SK-N-SH treated with all-trans-retinoic acid at 6 μM for 48 hours (cell line): ENCODE results near the gene ELL3.

Source experiments
- ATAC-seq: fragments of 200-7000 bp; cut with Tn5 transposase; 3 replicates; pipeline ENCODE4 v1.9.1; 2020; ENCODE audit warnings: mild to moderate bottlenecking, moderate library complexity
- BACH2 ChIP-seq: fragments of 250-450 bp; sonication (Bioruptor Pico); IDR thresholded peaks from 2 replicates; pipeline ENCODE4 v1.9.0; 2021; ENCODE audit warnings: mild to moderate bottlenecking, borderline replicate concordance
- CREB5 ChIP-seq: fragments of 250-450 bp; sonication (Bioruptor Pico); IDR thresholded peaks from 2 replicates; pipeline ENCODE4 v1.5.1; 2020; ENCODE audit warnings: low read depth, mild to moderate bottlenecking, moderate library complexity
- CSDC2 ChIP-seq: fragments of 250-450 bp; sonication (Bioruptor Pico); IDR thresholded peaks from 2 replicates; pipeline ENCODE4 v1.5.0; 2020; ENCODE audit warnings: mild to moderate bottlenecking, moderate library complexity
- CSRNP3 ChIP-seq: fragments of 250-450 bp; sonication (Bioruptor Pico); IDR thresholded peaks from 2 replicates; pipeline ENCODE4 v1.5.1; 2021; ENCODE audit warnings: mild to moderate bottlenecking, moderate library complexity
- ESRRG ChIP-seq: fragments of 250-450 bp; sonication (Bioruptor Pico); IDR thresholded peaks from 2 replicates; pipeline ENCODE4 v1.6.1; 2021; ENCODE audit warnings: mild to moderate bottlenecking
- GLIS3 ChIP-seq: fragments of 250-450 bp; sonication (Bioruptor Pico); IDR thresholded peaks from 2 replicates; pipeline ENCODE4 v1.5.0; 2020; ENCODE audit warnings: mild to moderate bottlenecking, moderate library complexity
- ISL1 ChIP-seq: fragments of 250-450 bp; sonication (Bioruptor Pico); IDR thresholded peaks from 2 replicates; pipeline ENCODE4 v2.1.2; 2022; ENCODE audit warnings: mild to moderate bottlenecking, moderate library complexity
- OSR1 ChIP-seq: fragments of 250-450 bp; sonication (Bioruptor Pico); IDR thresholded peaks from 2 replicates; pipeline ENCODE4 v1.8.0; 2022; ENCODE audit warnings: moderate library complexity, mild to moderate bottlenecking, inconsistent platforms
- PATZ1 ChIP-seq: fragments of 250-450 bp; sonication (Bioruptor Pico); IDR thresholded peaks from 2 replicates; pipeline ENCODE4 v1.8.0; 2020; ENCODE audit warnings: mild to moderate bottlenecking, moderate library complexity, borderline replicate concordance
- POU6F1 ChIP-seq: fragments of 250-450 bp; sonication (Bioruptor Pico); IDR thresholded peaks from 2 replicates; pipeline ENCODE4 v1.8.0; 2021; ENCODE audit warnings: low read depth, mild to moderate bottlenecking, moderate library complexity, borderline replicate concordance
- PPARA ChIP-seq: fragments of 250-450 bp; sonication (Bioruptor Pico); IDR thresholded peaks from 2 replicates; pipeline ENCODE4 v1.5.0; 2020; ENCODE audit warnings: mild to moderate bottlenecking, borderline replicate concordance
- RARB ChIP-seq: fragments of 250-450 bp; sonication (Bioruptor Pico); IDR thresholded peaks from 2 replicates; pipeline ENCODE4 v1.8.0; 2021; ENCODE audit warnings: mild to moderate bottlenecking, moderate library complexity
- SNAI2 ChIP-seq: fragments of 250-450 bp; sonication (Bioruptor Pico); IDR thresholded peaks from 2 replicates; pipeline ENCODE4 v1.5.0; 2020; ENCODE audit warnings: mild to moderate bottlenecking, moderate library complexity
- TCF4 ChIP-seq: fragments of 250-450 bp; sonication (Bioruptor Pico); IDR thresholded peaks from 2 replicates; pipeline ENCODE4 v1.8.0; 2021; ENCODE audit warnings: mild to moderate bottlenecking, moderate library complexity, borderline replicate concordance
- TOX ChIP-seq: fragments of 250-450 bp; sonication (Bioruptor Pico); IDR thresholded peaks from 2 replicates; pipeline ENCODE4 v1.8.0; 2021; ENCODE audit warnings: mild to moderate bottlenecking, moderate library complexity, borderline replicate concordance
- TSHZ2 ChIP-seq: fragments of 250-450 bp; sonication (Bioruptor Pico); IDR thresholded peaks from 2 replicates; pipeline ENCODE4 v1.5.0; 2020; ENCODE audit warnings: mild to moderate bottlenecking, moderate library complexity
- ZC3H10 ChIP-seq: fragments of 250-450 bp; sonication (Bioruptor Pico); IDR thresholded peaks from 2 replicates; pipeline ENCODE4 v1.5.1; 2021; ENCODE audit warnings: mild to moderate bottlenecking, moderate library complexity
- ZFP3 ChIP-seq: fragments of 250-450 bp; sonication (Bioruptor Pico); IDR thresholded peaks from 2 replicates; pipeline ENCODE4 v1.5.0; 2020; ENCODE audit warnings: mild to moderate bottlenecking, moderate library complexity
- ZFP30 ChIP-seq: fragments of 450-650 bp; formaldehyde crosslinking; IDR thresholded peaks from 2 replicates; pipeline ENCODE4 v1.5.0; 2022; ENCODE audit warnings: mild to moderate bottlenecking, moderate library complexity
- ZNF565 ChIP-seq: fragments of 450-650 bp; formaldehyde crosslinking; conservative IDR thresholded peaks from 2 replicates; pipeline ENCODE4 v1.5.0; 2020; ENCODE audit warnings: low read depth, mild to moderate bottlenecking, moderate library complexity
- ZNF70 ChIP-seq: fragments of 450-650 bp; formaldehyde crosslinking; IDR thresholded peaks from 2 replicates; pipeline ENCODE4 v1.5.0; 2020; ENCODE audit warnings: mild to moderate bottlenecking, moderate library complexity
- ZNF8 ChIP-seq: fragments of 450-650 bp; formaldehyde crosslinking; IDR thresholded peaks from 2 replicates; pipeline ENCODE4 v1.5.0; 2020; ENCODE audit warnings: mild to moderate bottlenecking, moderate library complexity

The ELL3 gene

GRCh38 chr15:43800286-43801141, 23.7 kb upstream of the ELL3 start, which contains the start of gene HYPK:
TSS of gene HYPK (plus strand) at chr15:43800599. CDS start at chr15:43800623, 24 bp downstream.
- TF ChIP-seq TOX (no peak), CREB5 (CRISPR knock-in tag) (no peak), ZFP3 (no peak), TCF4 (CRISPR knock-in tag) (no peak), TSHZ2 (CRISPR knock-in tag) (0 out of 2 replicates have a peak, but pooled peaks have one; percentile 18), PPARA (CRISPR knock-in tag) (no peak), PATZ1 (CRISPR knock-in tag) (peak; percentile 11; the same call in 1 of the 2 replicates), ESRRG (no peak), CSDC2 (no peak), ZNF70 (CRISPR knock-in tag) (no peak), ZFP30 (CRISPR knock-in tag) (no peak), ZC3H10 (CRISPR knock-in tag) (no peak), CSRNP3 (no peak), ZNF565 (CRISPR knock-in tag) (no peak)
- TF ChIP-seq, all 23 proteins: peak for 2
- ATAC-seq: peak; percentile 93

- ATAC-seq: peak; percentile 1; the same call in 2 of the 3 replicates
- TF ChIP-seq ZFP3 (no peak), CSRNP3 (no peak), SNAI2 (CRISPR knock-in tag) (no peak), ZNF70 (CRISPR knock-in tag) (no peak), ZFP30 (CRISPR knock-in tag) (no peak), RARB (no peak), PPARA (CRISPR knock-in tag) (no peak), PATZ1 (CRISPR knock-in tag) (no peak), OSR1 (CRISPR knock-in tag) (no peak), ZNF8 (CRISPR knock-in tag) (no peak), POU6F1 (CRISPR knock-in tag) (no peak), GLIS3 (no peak), ZC3H10 (CRISPR knock-in tag) (no peak), TCF4 (CRISPR knock-in tag) (no peak), TOX (no peak), BACH2 (no peak), ZNF565 (CRISPR knock-in tag) (no peak), TSHZ2 (CRISPR knock-in tag) (no peak), ISL1 (CRISPR knock-in tag) (no peak)
These were observed 23.1 kb upstream of the ELL3 start, which contains the start of gene SERINC4 for GRCh38 chr15:43799945-43800285. TSS of gene SERINC4 (minus strand) at chr15:43800220. CDS start at chr15:43799986, 234 bp downstream.
